ENCODE measurements around the gene ACTR6. TPM values are rescaled to one million over a fixed set of nuclear protein-coding genes. Genes with fewer than 3 reads are reported as not detected.

The ACTR6 gene
- total and polyA plus RNA-seq, 2 of the 4 experiments (the other 2 are of a cell fraction): 9.7 to 10.2 TPM

DNA sequence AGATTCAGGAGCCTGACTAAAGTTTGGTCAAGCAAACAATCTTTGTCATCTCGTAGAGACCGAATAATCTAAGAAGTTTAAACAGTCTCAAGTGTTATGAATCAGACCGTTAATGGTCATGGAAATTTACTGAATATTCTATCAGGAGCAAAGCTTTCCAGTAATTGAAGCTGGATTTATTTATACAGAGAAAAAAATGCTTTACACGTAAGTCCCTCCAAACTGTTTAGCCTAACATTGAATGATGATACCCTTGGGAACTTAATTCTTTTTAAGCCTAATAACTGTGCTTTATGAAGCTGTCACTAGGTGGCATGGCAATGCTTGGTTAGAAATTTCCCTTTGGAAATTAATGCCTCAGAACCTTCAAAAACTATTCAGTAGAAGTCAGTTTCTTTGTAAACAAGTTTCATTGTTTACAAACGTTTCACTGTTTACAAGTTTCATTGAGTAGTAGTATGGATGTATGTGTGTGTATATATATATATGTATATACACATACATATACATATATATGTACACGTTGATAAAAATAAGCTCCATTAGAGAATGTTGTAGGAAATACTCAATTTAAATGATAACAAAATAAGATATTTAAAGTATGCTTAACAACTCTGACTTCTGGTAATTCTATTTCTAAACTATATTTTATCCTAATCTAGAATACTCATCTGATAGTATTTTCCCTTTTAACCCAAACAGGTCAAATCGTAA, 34.1 kb downstream of the ACTR6 start:
- H3K23ac ChIP-seq (ENCODE audit: low read depth, low read length): no peak overlapping the region
- H3K4me2 ChIP-seq (ENCODE audit: low read depth, low read length): peak overlapping the region; percentile 73
- H3K27ac ChIP-seq (ENCODE audit: insufficient read depth, low read length): peak overlapping the region; percentile 46; the same call in 1 of the 2 replicates
- H3K4me3 ChIP-seq (ENCODE audit: insufficient read depth, low read depth, low read length): no peak overlapping the region
- no peaks in the 10 kb centered on the region for H3K9me1 ChIP-seq (ENCODE audit: insufficient read depth, low read length)
- intact Hi-C loops (cut with micrococcal nuclease) (loop anchor here (1.0 to 5.0 kb wide), 5 partner anchors 114 to 498 kb away; no protein-coding TSS in a partner anchor), dilution Hi-C loops (cut with HindIII; ENCODE audit: low sequenced_read_pairs, unreplicated experiment) (no loop called here), in situ Hi-C loops (cut with MboI; ENCODE audit: low sequenced_read_pairs) (no loop called here)
- H4K20me1 ChIP-seq (ENCODE audit: insufficient read depth, low read length): no peaks in the 10 kb centered on the region
- H3K4ac ChIP-seq (ENCODE audit: low read depth, low read length): no peak overlapping the region
- peaks cover 3% of the 10 kb centered on the region for H3K4me1 ChIP-seq (ENCODE audit: control insufficient read depth, insufficient read depth, low read length)
- no peaks in the 10 kb centered on the region for H3K79me1 ChIP-seq (ENCODE audit: low read depth in 1 of 2, low read length in 2 of 2)
- peak overlapping the region; percentile 7; the same call in 1 of the 2 replicates for H3K18ac ChIP-seq (ENCODE audit: low read depth, low read length)
- peak; percentile 86 for DNase-seq
- no peak overlapping the region for H3K14ac ChIP-seq (replicated peaks; ENCODE audit: low read depth, low read length)
- peak overlapping the region; percentile 51 for H2BK5ac ChIP-seq (ENCODE audit: low read depth, low read length, poor library complexity, severe bottlenecking)
- WGBS, 2 experiments (ENCODE audit: extremely low coverage in 2 of 2, insufficient read length in 1 of 2): no CpG with 5 or more reads among the region's 7 CpGs
- H4K91ac ChIP-seq (ENCODE audit: insufficient read depth, low read depth, low read length): no peak overlapping the region
- no peaks in the 10 kb centered on the region for H3K36me3 ChIP-seq (ENCODE audit: control insufficient read depth, insufficient read depth, low read length)
- H2AK9ac ChIP-seq (replicated peaks; ENCODE audit: low read depth, low read length, poor library complexity): no peak overlapping the region
- H2AK5ac ChIP-seq (ENCODE audit: low read depth, low read length): no peak overlapping the region
- no peaks in the 10 kb centered on the region for H3K9me3 ChIP-seq (ENCODE audit: control insufficient read depth, insufficient read depth, low read length)
- no peak overlapping the region; the same call in 1 of the 2 replicates for H3K9ac ChIP-seq (ENCODE audit: low read depth, low read length)
- H2BK15ac ChIP-seq (ENCODE audit: low read depth, low read length): no peak overlapping the region
- H2AFZ ChIP-seq (replicated peaks; ENCODE audit: low read length, poor library complexity): no peak overlapping the region
- no peak overlapping the region for H3K56ac ChIP-seq (ENCODE audit: extremely low read depth, insufficient read depth, low read length)
- peak; percentile 94 for ATAC-seq (ENCODE audit: low read depth)
- TF ChIP-seq RCOR1 (IDR thresholded peaks at IDR 0.05; ENCODE audit: insufficient replicate concordance, low read length): no peak
- TF ChIP-seq MAFK (IDR thresholded peaks at IDR 0.05; ENCODE audit: low read depth, low read length): no peak
- no peak for TF ChIP-seq FOS (IDR thresholded peaks at IDR 0.05; ENCODE audit: low read depth, low read length)
- TF ChIP-seq, protein P1, sequence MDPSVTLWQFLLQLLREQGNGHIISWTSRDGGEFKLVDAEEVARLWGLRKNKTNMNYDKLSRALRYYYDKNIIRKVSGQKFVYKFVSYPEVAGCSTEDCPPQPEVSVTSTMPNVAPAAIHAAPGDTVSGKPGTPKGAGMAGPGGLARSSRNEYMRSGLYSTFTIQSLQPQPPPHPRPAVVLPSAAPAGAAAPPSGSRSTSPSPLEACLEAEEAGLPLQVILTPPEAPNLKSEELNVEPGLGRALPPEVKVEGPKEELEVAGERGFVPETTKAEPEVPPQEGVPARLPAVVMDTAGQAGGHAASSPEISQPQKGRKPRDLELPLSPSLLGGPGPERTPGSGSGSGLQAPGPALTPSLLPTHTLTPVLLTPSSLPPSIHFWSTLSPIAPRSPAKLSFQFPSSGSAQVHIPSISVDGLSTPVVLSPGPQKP (IDR thresholded peaks at IDR 0.05; ENCODE audit: borderline replicate concordance, low read depth, low read length): no peak
- no peak for TF ChIP-seq BHLHE40 (IDR thresholded peaks at IDR 0.05; ENCODE audit: low read depth, low read length)
- no peak for TF ChIP-seq MXI1 (IDR thresholded peaks at IDR 0.05; ENCODE audit: borderline replicate concordance, low read depth, low read length)
- peak; percentile 80 for TF ChIP-seq RAD21 (IDR thresholded peaks at IDR 0.05; ENCODE audit: low read length)
- TF ChIP-seq, protein P2, sequence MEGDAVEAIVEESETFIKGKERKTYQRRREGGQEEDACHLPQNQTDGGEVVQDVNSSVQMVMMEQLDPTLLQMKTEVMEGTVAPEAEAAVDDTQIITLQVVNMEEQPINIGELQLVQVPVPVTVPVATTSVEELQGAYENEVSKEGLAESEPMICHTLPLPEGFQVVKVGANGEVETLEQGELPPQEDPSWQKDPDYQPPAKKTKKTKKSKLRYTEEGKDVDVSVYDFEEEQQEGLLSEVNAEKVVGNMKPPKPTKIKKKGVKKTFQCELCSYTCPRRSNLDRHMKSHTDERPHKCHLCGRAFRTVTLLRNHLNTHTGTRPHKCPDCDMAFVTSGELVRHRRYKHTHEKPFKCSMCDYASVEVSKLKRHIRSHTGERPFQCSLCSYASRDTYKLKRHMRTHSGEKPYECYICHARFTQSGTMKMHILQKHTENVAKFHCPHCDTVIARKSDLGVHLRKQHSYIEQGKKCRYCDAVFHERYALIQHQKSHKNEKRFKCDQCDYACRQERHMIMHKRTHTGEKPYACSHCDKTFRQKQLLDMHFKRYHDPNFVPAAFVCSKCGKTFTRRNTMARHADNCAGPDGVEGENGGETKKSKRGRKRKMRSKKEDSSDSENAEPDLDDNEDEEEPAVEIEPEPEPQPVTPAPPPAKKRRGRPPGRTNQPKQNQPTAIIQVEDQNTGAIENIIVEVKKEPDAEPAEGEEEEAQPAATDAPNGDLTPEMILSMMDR (conservative IDR thresholded peaks at IDR 0.05; ENCODE audit: low read depth, low read length): peak; percentile 91
- peak; percentile 77 for TF ChIP-seq SMC3 (IDR thresholded peaks at IDR 0.05; ENCODE audit: low read depth, low read length)
- no peak overlapping the region for H4K5ac ChIP-seq (ENCODE audit: low read depth, low read length)
- no peak overlapping the region for H2BK20ac ChIP-seq (ENCODE audit: low read depth, low read length)
- no TSS peak for BruUV-seq (replicated peaks)
- peak overlapping the region in 1 of 2 experiments; percentile 47; a peak in 1 of 4 replicates for H4K8ac ChIP-seq (ENCODE audit: low read depth in 2 of 2, low read length in 2 of 2)
- H3K27me3 ChIP-seq (ENCODE audit: control insufficient read depth, insufficient read depth, low read length): no peaks in the 10 kb centered on the region
- POLR2A ChIA-PET (ENCODE audit: unreplicated experiment): no interaction called here
- CTCF ChIA-PET: interaction anchor here (0.5 to 1.4 kb wide), 10 partner anchors 10 to 498 kb away, joined by 3 to 6 read pairs (median 4); no protein-coding TSS in a partner anchor
- peak overlapping the region; percentile 51; the same call in 1 of the 2 replicates for H2BK120ac ChIP-seq (ENCODE audit: low read depth, low read length)

Measured in IMR-90 (cell line).